Spleen (tissue), 7 donors: ENCODE results near the gene TMEM222.

Experiments
- CTCF ChIP-seq, 11 experiments: fragments of 200-600 bp in 7 of 11; fragments of 450-650 bp in 4 of 11; sonication (generic) in 4 of 11; IDR thresholded peaks in 8 of 11; conservative IDR thresholded peaks in 3 of 11; 1 replicate in 7 of 11; 2 replicates in 4 of 11; pipeline versions ENCODE4 v1.4.0 to v1.8.0; 2016 to 2021; ENCODE audit warnings: antibody characterized with exemption in 11 of 11, inconsistent platforms in 4 of 11, mild to moderate bottlenecking in 1 of 11
- POLR2A ChIP-seq, 3 donors: fragments of 450-650 bp; IDR thresholded peaks; one replicate each; pipeline ENCODE4 v1.5.1; 2017; ENCODE audit warnings: antibody characterized with exemption in 3 of 3, mild to moderate bottlenecking in 1 of 3
- POLR2AphosphoS5 ChIP-seq, 3 donors: sonication (generic); formaldehyde crosslinking; IDR thresholded peaks; one replicate each; pipeline ENCODE4 v1.5.1; 2017; ENCODE audit warnings: antibody characterized with exemption in 3 of 3
- donor health status: DM: no; HTN: no; CAD: no; lungs with moderate emphysema.
- donor health status: DM: no; HTN: no; CAD: no.
- donor health status: DM: no; HTN: no; CAD: no.

- TF ChIP-seq CTCF (IDR thresholded peaks at IDR 0.05 in 8 of 11, conservative IDR thresholded peaks at IDR 0.05 in 3 of 11) (no peak), POLR2AphosphoS5 (IDR thresholded peaks at IDR 0.05) (no peak), POLR2A (IDR thresholded peaks at IDR 0.05) (no peak)
Measured at GRCh38 chr1:27355683-27356082, 33.7 kb downstream of the TMEM222 start.
